K562 (cell line): ENCODE measurements around the gene HS3ST4. TPM values are rescaled to one million over a fixed set of nuclear protein-coding genes. Genes with fewer than 3 reads are reported as not detected.

Experiments used
- ATAC-seq: fragments of 200-7000 bp; cut with Tn5 transposase; 3 replicates; pipeline ENCODE4 v1.9.1; 2020; ENCODE audit warnings: moderate library complexity
- BruUV-seq: library from RNA; stranded (reverse); fragments of 400-500 nt; replicated peaks from 2 replicates; lab custom pipeline; 2021; lab: Mats Ljungman, UMichigan
- CTCF ChIA-PET: fragments of 300-600 bp; formaldehyde crosslinking; extraction: SDS; loops from one replicate; lab custom pipeline; 2021; ENCODE audit warnings: low intra/inter-chr PET ratio; lab: Yijun Ruan, JAX
- POLR2A ChIA-PET: fragments of 300-600, 350-650 bp; sonication (Branson Sonifier 250); formaldehyde crosslinking; extraction: SDS; loops from one replicate; lab custom pipeline; 2021; ENCODE audit warnings: antibody characterized with exemption, inconsistent platforms; lab: Yijun Ruan, JAX
- DNase-seq, 4 experiments: peaks; one replicate each; pipeline versions ENCODE4 v3.0.0 to v3.0.0-alpha.2; 2011 to 2018; ENCODE audit warnings: low spot score in 3 of 4, mixed read lengths in 3 of 4; ENCODE audit errors: extremely low read depth in 1 of 4
- FAIRE-seq: peaks from 2 replicates; lab custom pipeline; 2011; peaks lifted over from hg19 to GRCh38; lab: Jason Lieb, UNC
- H2AFZ ChIP-seq: 2 replicates; pipeline ENCODE4 v1.6.0; 2011; ENCODE audit warnings: low read depth, low read length, control low read depth, inconsistent platforms
- H3K27ac ChIP-seq: fragments of 200-600 bp; 3 replicates; pipeline ENCODE4 v1.8.0; 2011; ENCODE audit warnings: low read depth, mild to moderate bottlenecking, control low read depth, inconsistent platforms, low read length, moderate library complexity, mixed read lengths; ENCODE audit errors: extremely low read depth
- H3K27me3 ChIP-seq, 2 experiments: fragments of 300-600 bp in 1 of 2; 2 replicates in 1 of 2; 3 replicates in 1 of 2; pipeline versions ENCODE4 v1.6.0 to v1.8.0; 2011; ENCODE audit warnings: inconsistent platforms in 2 of 2, low read length in 2 of 2, mild to moderate bottlenecking in 1 of 2, mixed read lengths in 1 of 2, moderate library complexity in 1 of 2; ENCODE audit not compliant: control insufficient read depth in 2 of 2, insufficient read depth in 2 of 2
- H3K36me3 ChIP-seq: fragments of 300-600 bp; 3 replicates; pipeline ENCODE4 v1.8.0; 2011; ENCODE audit warnings: mild to moderate bottlenecking, low read length, inconsistent platforms; ENCODE audit not compliant: control insufficient read depth, insufficient read depth
- H3K4me1 ChIP-seq, 2 experiments: fragments of 200-600 bp in 1 of 2; replicated peaks in 1 of 2; 2 replicates in 1 of 2; 3 replicates in 1 of 2; pipeline versions ENCODE4 v1.5.1 to v1.8.0; 2011; ENCODE audit warnings: inconsistent platforms in 2 of 2, low read length in 2 of 2, mild to moderate bottlenecking in 1 of 2, mixed read lengths in 1 of 2, moderate library complexity in 1 of 2; ENCODE audit not compliant: control insufficient read depth in 2 of 2, insufficient read depth in 2 of 2
- H3K4me2 ChIP-seq: 2 replicates; pipeline ENCODE4 v1.6.1; 2011; ENCODE audit warnings: low read length, control low read depth, inconsistent platforms, mixed read lengths; ENCODE audit not compliant: insufficient read depth
- H3K4me3 ChIP-seq: fragments of 200-600 bp; sonication (generic), shearing (Covaris generic); 2 replicates; pipeline ENCODE4 v1.5.1; 2016; ENCODE audit warnings: control low read depth, inconsistent platforms
- H3K79me2 ChIP-seq: fragments of 200-600 bp; 3 replicates; pipeline ENCODE4 v1.8.0; 2011; ENCODE audit warnings: low read length, inconsistent platforms; ENCODE audit not compliant: control insufficient read depth, insufficient read depth
- H3K9ac ChIP-seq, 2 experiments: 2 replicates each; pipeline versions ENCODE4 v1.6.0 to v1.6.1; 2011; ENCODE audit warnings: low read depth in 2 of 2, low read length in 2 of 2, control low read depth in 1 of 2, inconsistent platforms in 1 of 2, mild to moderate bottlenecking in 1 of 2, mixed read lengths in 1 of 2; ENCODE audit not compliant: insufficient read depth in 1 of 2
- H3K9me1 ChIP-seq: one replicate; pipeline ENCODE4 v1.6.0; 2011; ENCODE audit warnings: inconsistent platforms, mild to moderate bottlenecking, low read length, moderate library complexity; ENCODE audit not compliant: control insufficient read depth, insufficient read depth
- H3K9me3 ChIP-seq: replicated peaks from 2 replicates; pipeline ENCODE4 v1.5.1; 2011; ENCODE audit warnings: low read depth, low read length, inconsistent platforms; ENCODE audit not compliant: control insufficient read depth, insufficient read depth
- H4K20me1 ChIP-seq: replicated peaks from 2 replicates; pipeline ENCODE4 v1.6.1; 2011; ENCODE audit warnings: low read length, inconsistent platforms, mixed read lengths; ENCODE audit not compliant: control insufficient read depth, insufficient read depth
- ARNT ChIP-seq, 2 experiments: fragments of 450-650 bp; IDR thresholded peaks; 2 replicates each; pipeline ENCODE4 v1.6.1; 2016; ENCODE audit warnings: mild to moderate bottlenecking in 1 of 2
- PCBP2 ChIP-seq: fragments of 200-400 bp; formaldehyde crosslinking; IDR thresholded peaks from 2 replicates; pipeline ENCODE4 v1.6.1; 2018; ENCODE audit warnings: low read length, low read depth, mild to moderate bottlenecking, moderate library complexity; ENCODE audit not compliant: poor library complexity, severe bottlenecking
- POLR2AphosphoS2 ChIP-seq: IDR thresholded peaks from 2 replicates; pipeline ENCODE4 v1.6.1; 2012; ENCODE audit warnings: low read length, improper control_type of control experiment
- XRCC4 ChIP-seq: IDR thresholded peaks from one replicate; pipeline ENCODE4 v1.6.1; 2011; ENCODE audit not compliant: insufficient read depth, insufficient read length; ENCODE audit errors: extremely low read depth
- ZKSCAN8 ChIP-seq: fragments of 200-800 bp; sonication (Bioruptor generic); IDR thresholded peaks from 2 replicates; pipeline ENCODE4 v1.6.1; 2016; ENCODE audit warnings: missing genetic modification characterization, missing compliant biosample characterization
- ZNF146 ChIP-seq: IDR thresholded peaks from one replicate; pipeline ENCODE4 v1.6.1; 2018; ENCODE audit warnings: missing compliant biosample characterization; ENCODE audit not compliant: unreplicated experiment
- ZNF431 ChIP-seq: sonication (generic); formaldehyde crosslinking; IDR thresholded peaks from 2 replicates; pipeline ENCODE4 v1.8.0; 2022; ENCODE audit warnings: mild to moderate bottlenecking, missing genetic modification reagents
- ZNF584 ChIP-seq: fragments of 200-800 bp; sonication (Bioruptor generic); IDR thresholded peaks from 2 replicates; pipeline ENCODE4 v1.6.1; 2016; ENCODE audit warnings: low read depth, mild to moderate bottlenecking, missing genetic modification characterization, missing compliant biosample characterization
- WGBS: fragments of 100-300 bp; shearing (Covaris generic); methylation state at CpG from one replicate; pipeline ENCODE4 v1.1.6; 2016; ENCODE audit warnings: low coverage, mixed read lengths; ENCODE audit not compliant: insufficient coverage; ENCODE audit errors: missing lambda C conversion rate; 5-methylcytosine and 5-hydroxymethylcytosine counted together
- in situ Hi-C: fragments of 300-500 bp; cut with MboI; formaldehyde crosslinking; loops from 4 replicates; pipeline ENCODE4 v1.15.0; 2018; ENCODE audit warnings: inconsistent platforms, mixed read lengths
- intact Hi-C: fragments of 100-400 bp; cut with micrococcal nuclease; formaldehyde crosslinking; loops from 2 replicates; pipeline ENCODE4 v1.14.2; 2022
- polyA plus RNA-seq, 8 experiments: library from polyadenylated mRNA; depleted of rRNA in 4 of 8; stranded (reverse) in 5 of 8; unstranded in 3 of 8; fragments of >200 nt; fragmentation: Nextera tagmentation in 2 of 8; fragmentation: Illumina TruSeq in 1 of 8; extraction: Ambion mirVana in 2 of 8; extraction: Trizol in 1 of 8; gene quantifications; 2 replicates each; pipeline versions ENCODE4 v1.2.1 to v1.2.3, GENCODE V29; 2011 to 2014; ENCODE audit warnings: inconsistent platforms in 1 of 8, missing spikeins in 1 of 8
- total RNA-seq, 7 experiments: library from RNA; depleted of rRNA in 6 of 7; stranded (reverse); fragments of >200 nt in 6 of 7; fragmentation: Illumina TruSeq in 2 of 7; extraction: Trizol in 2 of 7; gene quantifications; 2 replicates each; pipeline versions ENCODE4 v1.2.1 to v1.2.3, GENCODE V29; 2011 to 2021; ENCODE audit warnings: low replicate concordance in 1 of 7
- TF ChIP-seq, protein P1 (sequence below): fragments of 450-650 bp; IDR thresholded peaks from one replicate; pipeline ENCODE4 v1.6.1; 2018; ENCODE audit warnings: mild to moderate bottlenecking, moderate library complexity; ENCODE audit not compliant: partially characterized antibody
- TF ChIP-seq, protein P2 (sequence below): fragments of 200-800 bp; sonication (Bioruptor generic); IDR thresholded peaks from 2 replicates; pipeline ENCODE4 v1.6.1; 2017; ENCODE audit warnings: missing genetic modification characterization, missing compliant biosample characterization
- TF ChIP-seq, protein P3 (sequence below): sonication (generic); formaldehyde crosslinking; IDR thresholded peaks from 2 replicates; pipeline ENCODE4 v1.8.1; 2023; ENCODE audit warnings: mild to moderate bottlenecking, missing genetic modification reagents

Gene HS3ST4
- total and polyA plus RNA-seq, 9 of the 15 experiments (the other 6 are each of a cell fraction or from before 2014, with no cell fraction given) = not detected

DNA sequence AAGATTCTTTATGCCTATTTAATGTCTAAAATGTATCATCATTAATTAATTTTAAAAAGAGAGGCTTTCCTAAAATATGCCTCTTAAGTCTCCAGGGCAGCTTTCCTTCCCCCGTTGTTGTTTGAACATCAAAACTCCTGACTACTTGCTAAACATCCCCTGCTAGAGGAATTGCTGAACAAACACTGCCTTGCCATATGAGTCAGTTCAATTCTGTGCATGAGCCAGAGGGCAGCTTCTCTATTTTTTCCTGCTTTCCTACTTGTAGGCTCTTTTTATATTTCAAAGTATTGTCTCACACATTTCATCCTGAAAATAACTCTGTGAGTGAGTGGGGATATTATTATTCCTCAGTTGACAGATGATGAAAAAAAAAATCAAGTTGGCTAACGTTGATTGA, 143.4 kb downstream of the HS3ST4 start:
- ChIA-PET CTCF (no interaction called here), POLR2A (no interaction called here)
- no peak for ATAC-seq
- no peak for DNase-seq
- in situ Hi-C loops (no loop called here), intact Hi-C loops (no loop called here)
- Histone ChIP-seq H3K4me3 (no peak overlapping the region), H3K9ac (no peak overlapping the region), H3K9me3 (no peaks in the 10 kb centered on the region), H3K4me2 (no peak overlapping the region), H3K27ac (no peak overlapping the region), H3K27me3 (no peaks in the 10 kb centered on the region; a peak in 2 of 5 replicates), H3K79me2 (no peaks in the 10 kb centered on the region), H4K20me1 (no peaks in the 10 kb centered on the region), H3K9me1 (no peaks in the 10 kb centered on the region), H3K36me3 (no peaks in the 10 kb centered on the region), H3K4me1 (no peaks in the 10 kb centered on the region; a peak in 1 of 5 replicates), H2AFZ (no peak overlapping the region)
- TF ChIP-seq ARNT (IDR thresholded peaks at IDR 0.05) (no peak), XRCC4 (no peak), ZKSCAN8 (CRISPR knock-in tag) (no peak), PCBP2 (no peak), POLR2AphosphoS2 (no peak), ZNF146 (no peak), ZNF584 (CRISPR knock-in tag) (no peak), ZNF431 (CRISPR knock-in tag) (no peak)
- TF ChIP-seq, protein P1, sequence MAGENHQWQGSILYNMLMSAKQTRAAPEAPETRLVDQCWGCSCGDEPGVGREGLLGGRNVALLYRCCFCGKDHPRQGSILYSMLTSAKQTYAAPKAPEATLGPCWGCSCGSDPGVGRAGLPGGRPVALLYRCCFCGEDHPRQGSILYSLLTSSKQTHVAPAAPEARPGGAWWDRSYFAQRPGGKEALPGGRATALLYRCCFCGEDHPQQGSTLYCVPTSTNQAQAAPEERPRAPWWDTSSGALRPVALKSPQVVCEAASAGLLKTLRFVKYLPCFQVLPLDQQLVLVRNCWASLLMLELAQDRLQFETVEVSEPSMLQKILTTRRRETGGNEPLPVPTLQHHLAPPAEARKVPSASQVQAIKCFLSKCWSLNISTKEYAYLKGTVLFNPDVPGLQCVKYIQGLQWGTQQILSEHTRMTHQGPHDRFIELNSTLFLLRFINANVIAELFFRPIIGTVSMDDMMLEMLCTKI = no peak
- TF ChIP-seq, protein P2, sequence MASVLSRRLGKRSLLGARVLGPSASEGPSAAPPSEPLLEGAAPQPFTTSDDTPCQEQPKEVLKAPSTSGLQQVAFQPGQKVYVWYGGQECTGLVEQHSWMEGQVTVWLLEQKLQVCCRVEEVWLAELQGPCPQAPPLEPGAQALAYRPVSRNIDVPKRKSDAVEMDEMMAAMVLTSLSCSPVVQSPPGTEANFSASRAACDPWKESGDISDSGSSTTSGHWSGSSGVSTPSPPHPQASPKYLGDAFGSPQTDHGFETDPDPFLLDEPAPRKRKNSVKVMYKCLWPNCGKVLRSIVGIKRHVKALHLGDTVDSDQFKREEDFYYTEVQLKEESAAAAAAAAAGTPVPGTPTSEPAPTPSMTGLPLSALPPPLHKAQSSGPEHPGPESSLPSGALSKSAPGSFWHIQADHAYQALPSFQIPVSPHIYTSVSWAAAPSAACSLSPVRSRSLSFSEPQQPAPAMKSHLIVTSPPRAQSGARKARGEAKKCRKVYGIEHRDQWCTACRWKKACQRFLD (CRISPR knock-in tag) = no peak
- TF ChIP-seq, protein P3, sequence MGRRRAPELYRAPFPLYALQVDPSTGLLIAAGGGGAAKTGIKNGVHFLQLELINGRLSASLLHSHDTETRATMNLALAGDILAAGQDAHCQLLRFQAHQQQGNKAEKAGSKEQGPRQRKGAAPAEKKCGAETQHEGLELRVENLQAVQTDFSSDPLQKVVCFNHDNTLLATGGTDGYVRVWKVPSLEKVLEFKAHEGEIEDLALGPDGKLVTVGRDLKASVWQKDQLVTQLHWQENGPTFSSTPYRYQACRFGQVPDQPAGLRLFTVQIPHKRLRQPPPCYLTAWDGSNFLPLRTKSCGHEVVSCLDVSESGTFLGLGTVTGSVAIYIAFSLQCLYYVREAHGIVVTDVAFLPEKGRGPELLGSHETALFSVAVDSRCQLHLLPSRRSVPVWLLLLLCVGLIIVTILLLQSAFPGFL (CRISPR knock-in tag) = no peak
- no peak for FAIRE-seq
- WGBS = 0% methylated on average over 2 of the region's 2 CpGs
- no TSS peak for BruUV-seq
